Measurements from ENCODE around the gene IL1A.
"Not testable (repeated sequence)": the region's sequence is repeated elsewhere in the genome, so short reads cannot be mapped to it uniquely, and the experiment has no call there.

IL1A gene

GRCh38 chr2:112784199-112785189 lies at the start of gene IL1A:
IL1A (minus strand) TSS chr2:112784493; CDS start chr2:112783770, 723 bp downstream.
- DNase-seq = no peak
- in situ Hi-C loops (cut with MboI; ENCODE audit: low pct_unique_long_range_greater_than_20kb, low sequenced_read_pairs) = no loop called here

GRCh38 chr2:112833976-112834375 lies 49.7 kb upstream of the IL1A start:
- in situ Hi-C loops (cut with MboI; ENCODE audit: low pct_unique_long_range_greater_than_20kb, low sequenced_read_pairs) = no loop called here

GRCh38 chr2:112833639-112833931 lies 49.3 kb upstream of the IL1A start:
- in situ Hi-C loops (cut with MboI; ENCODE audit: low pct_unique_long_range_greater_than_20kb, low sequenced_read_pairs) = not testable (repeated sequence)

More at GRCh38 chr2:112833976-112834375, 49.7 kb upstream of the IL1A start:
- no peak for DNase-seq

GRCh38 chr2:112832841-112833638 lies 48.7 kb upstream of the IL1A start:
- in situ Hi-C loops (cut with MboI; ENCODE audit: low pct_unique_long_range_greater_than_20kb, low sequenced_read_pairs) = no loop called here
- no peak for DNase-seq

More at GRCh38 chr2:112833639-112833931, 49.3 kb upstream of the IL1A start:
- not testable (repeated sequence) for DNase-seq

GRCh38 chr2:112831946-112832840 lies 47.9 kb upstream of the IL1A start:
- DNase-seq = peak; percentile 93
- in situ Hi-C loops (cut with MboI; ENCODE audit: low pct_unique_long_range_greater_than_20kb, low sequenced_read_pairs) = no loop called here

GRCh38 chr2:112831513-112831845 lies 47.2 kb upstream of the IL1A start:
- in situ Hi-C loops (cut with MboI; ENCODE audit: low pct_unique_long_range_greater_than_20kb, low sequenced_read_pairs) = no loop called here

GRCh38 chr2:112830682-112831512 lies 46.6 kb upstream of the IL1A start:
- DNase-seq = no peak
- in situ Hi-C loops (cut with MboI; ENCODE audit: low pct_unique_long_range_greater_than_20kb, low sequenced_read_pairs) = no loop called here

More at GRCh38 chr2:112831513-112831845, 47.2 kb upstream of the IL1A start:
- no peak for DNase-seq

- in situ Hi-C loops (cut with MboI; ENCODE audit: low pct_unique_long_range_greater_than_20kb, low sequenced_read_pairs) = no loop called here
- no peak for DNase-seq
Observed at GRCh38 chr2:112829961-112830681, 45.8 kb upstream of the IL1A start.

GRCh38 chr2:112829101-112829960 lies 45.0 kb upstream of the IL1A start:
- no peak for DNase-seq

GRCh38 chr2:112828251-112828691 lies 44.0 kb upstream of the IL1A start:
- DNase-seq = no peak
- in situ Hi-C loops (cut with MboI; ENCODE audit: low pct_unique_long_range_greater_than_20kb, low sequenced_read_pairs) = no loop called here

More at GRCh38 chr2:112829101-112829960, 45.0 kb upstream of the IL1A start:
- in situ Hi-C loops (cut with MboI; ENCODE audit: low pct_unique_long_range_greater_than_20kb, low sequenced_read_pairs) = no loop called here

GRCh38 chr2:112827604-112828185 lies 43.4 kb upstream of the IL1A start:
- no peak for DNase-seq
- in situ Hi-C loops (cut with MboI; ENCODE audit: low pct_unique_long_range_greater_than_20kb, low sequenced_read_pairs) = no loop called here

GRCh38 chr2:112827009-112827408 lies 42.7 kb upstream of the IL1A start:
- in situ Hi-C loops (cut with MboI; ENCODE audit: low pct_unique_long_range_greater_than_20kb, low sequenced_read_pairs) = no loop called here
- DNase-seq = no peak

- in situ Hi-C loops (cut with MboI; ENCODE audit: low pct_unique_long_range_greater_than_20kb, low sequenced_read_pairs) = no loop called here
- DNase-seq = no peak
Observed at GRCh38 chr2:112825706-112826105, 41.4 kb upstream of the IL1A start.

- in situ Hi-C loops (cut with MboI; ENCODE audit: low pct_unique_long_range_greater_than_20kb, low sequenced_read_pairs) = no loop called here
- no peak for DNase-seq
Observed at GRCh38 chr2:112824694-112825085, 40.4 kb upstream of the IL1A start.

GRCh38 chr2:112821682-112822081 lies 37.4 kb upstream of the IL1A start:
- DNase-seq = peak; percentile 49
- in situ Hi-C loops (cut with MboI; ENCODE audit: low pct_unique_long_range_greater_than_20kb, low sequenced_read_pairs) = no loop called here

GRCh38 chr2:112821142-112821541 lies 36.8 kb upstream of the IL1A start:
- DNase-seq = no peak
- in situ Hi-C loops (cut with MboI; ENCODE audit: low pct_unique_long_range_greater_than_20kb, low sequenced_read_pairs) = no loop called here

Data from KBM-7 (cell line).